Measurements from ENCODE around the gene THRB.

THRB gene

GRCh38 chr3:24264011-24264410, 230.6 kb downstream of the THRB start:
- no peak for DNase-seq (ENCODE audit: low read depth)

- DNase-seq (ENCODE audit: low read depth): no peak
Observed at GRCh38 chr3:24263069-24263668, 231.5 kb downstream of the THRB start.

- DNase-seq (ENCODE audit: low read depth): no peak
Observed at GRCh38 chr3:24261521-24261920, 233.1 kb downstream of the THRB start.

GRCh38 chr3:24259901-24260512, 234.6 kb downstream of the THRB start:
- DNase-seq (ENCODE audit: low read depth): no peak

GRCh38 chr3:24258727-24259600, 235.7 kb downstream of the THRB start:
- DNase-seq (ENCODE audit: low read depth): no peak

- no peak for DNase-seq (ENCODE audit: low read depth)
Observed at GRCh38 chr3:24258260-24258659, 236.4 kb downstream of the THRB start.

- DNase-seq (ENCODE audit: low read depth): no peak
Observed at GRCh38 chr3:24255414-24255813, 239.2 kb downstream of the THRB start.

- DNase-seq (ENCODE audit: low read depth): no peak
Observed at GRCh38 chr3:24254649-24255048, 240.0 kb downstream of the THRB start.

- no peak for DNase-seq (ENCODE audit: low read depth)
Observed at GRCh38 chr3:24253336-24253735, 241.3 kb downstream of the THRB start.

GRCh38 chr3:24249523-24249922, 245.1 kb downstream of the THRB start:
- DNase-seq (ENCODE audit: low read depth): no peak

- no peak for DNase-seq (ENCODE audit: low read depth)
Observed at GRCh38 chr3:24245056-24245455, 249.6 kb downstream of the THRB start.

- DNase-seq (ENCODE audit: low read depth): no peak
Observed at GRCh38 chr3:24244491-24244890, 250.2 kb downstream of the THRB start.

- no peak for DNase-seq (ENCODE audit: low read depth)
Observed at GRCh38 chr3:24242012-24242698, 252.5 kb downstream of the THRB start.

- no peak for DNase-seq (ENCODE audit: low read depth)
Observed at GRCh38 chr3:24240306-24240705, 254.3 kb downstream of the THRB start.

- DNase-seq (ENCODE audit: low read depth): no peak
Observed at GRCh38 chr3:24237971-24238706, 256.5 kb downstream of the THRB start.

- DNase-seq (ENCODE audit: low read depth): no peak
Observed at GRCh38 chr3:24235121-24235520, 259.5 kb downstream of the THRB start.

GRCh38 chr3:24232784-24233183, 261.9 kb downstream of the THRB start:
- DNase-seq (ENCODE audit: low read depth): no peak

GRCh38 chr3:24229468-24230221, 265.0 kb downstream of the THRB start:
- DNase-seq (ENCODE audit: low read depth): no peak

- DNase-seq (ENCODE audit: low read depth): no peak
Observed at GRCh38 chr3:24227635-24228034, 267.0 kb downstream of the THRB start.

- DNase-seq (ENCODE audit: low read depth): no peak
Observed at GRCh38 chr3:24226397-24226796, 268.3 kb downstream of the THRB start.

GRCh38 chr3:24225385-24225950, 269.2 kb downstream of the THRB start:
- no peak for DNase-seq (ENCODE audit: low read depth)

All from activated T-cell treated with anti-CD3 and anti-CD28 coated beads for 1 hour (primary cell).